NCI-H524 treated with DMSO at 0.1 percent for 48 hours (cell line): ENCODE measurements around the gene GPR35.
"Not testable (repeated sequence)": the region's sequence is repeated elsewhere in the genome, so short reads cannot be mapped to it uniquely, and the experiment has no call there.

Experiments used
- DNase-seq: peaks from one replicate; lab custom pipeline; 2025; lab: John Stamatoyannopoulos, UW

The GPR35 gene

DNA sequence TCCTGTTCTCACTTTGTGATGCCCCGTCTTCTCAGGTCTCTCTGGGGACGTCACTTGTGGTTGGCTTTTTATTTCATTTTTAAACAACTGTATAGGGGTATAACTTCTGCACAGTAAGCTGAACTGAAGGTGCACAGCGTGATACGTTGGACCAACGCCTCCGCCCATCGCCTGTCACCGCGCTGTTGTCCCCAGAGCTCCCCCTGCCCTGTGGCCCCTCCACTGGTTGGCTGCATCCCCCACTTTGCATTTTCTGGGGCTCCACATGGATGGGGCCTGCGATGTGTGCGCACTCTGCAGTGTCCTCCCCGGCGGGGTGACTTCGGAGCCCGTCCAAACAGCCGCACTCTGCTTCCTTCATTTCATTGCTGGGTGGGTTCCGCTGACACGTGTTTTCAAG lies 14.3 kb downstream of the GPR35 start:
- DNase-seq, result no peak

DNA sequence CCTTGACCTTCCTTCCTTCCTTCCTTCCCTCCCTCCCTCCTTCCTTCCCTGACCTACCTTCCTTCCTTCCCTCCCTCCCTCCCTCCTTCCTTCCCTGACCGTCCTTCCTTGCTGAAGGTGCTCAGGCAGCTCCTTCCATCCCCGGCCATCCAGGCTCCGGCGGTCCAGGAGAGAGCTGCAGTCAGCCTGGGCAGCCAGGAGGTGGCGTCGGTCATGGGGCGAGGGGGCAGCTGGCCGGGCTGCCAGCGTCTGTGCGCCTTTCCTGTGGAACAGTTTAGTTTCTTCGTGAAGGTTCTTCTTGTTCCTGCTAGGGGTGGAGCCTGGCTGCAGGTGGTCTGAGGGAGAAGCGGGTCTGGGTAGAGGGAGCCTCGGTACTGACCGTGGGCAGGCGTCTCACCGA lies 15.7 kb downstream of the GPR35 start:
- DNase-seq, result no peak

DNA sequence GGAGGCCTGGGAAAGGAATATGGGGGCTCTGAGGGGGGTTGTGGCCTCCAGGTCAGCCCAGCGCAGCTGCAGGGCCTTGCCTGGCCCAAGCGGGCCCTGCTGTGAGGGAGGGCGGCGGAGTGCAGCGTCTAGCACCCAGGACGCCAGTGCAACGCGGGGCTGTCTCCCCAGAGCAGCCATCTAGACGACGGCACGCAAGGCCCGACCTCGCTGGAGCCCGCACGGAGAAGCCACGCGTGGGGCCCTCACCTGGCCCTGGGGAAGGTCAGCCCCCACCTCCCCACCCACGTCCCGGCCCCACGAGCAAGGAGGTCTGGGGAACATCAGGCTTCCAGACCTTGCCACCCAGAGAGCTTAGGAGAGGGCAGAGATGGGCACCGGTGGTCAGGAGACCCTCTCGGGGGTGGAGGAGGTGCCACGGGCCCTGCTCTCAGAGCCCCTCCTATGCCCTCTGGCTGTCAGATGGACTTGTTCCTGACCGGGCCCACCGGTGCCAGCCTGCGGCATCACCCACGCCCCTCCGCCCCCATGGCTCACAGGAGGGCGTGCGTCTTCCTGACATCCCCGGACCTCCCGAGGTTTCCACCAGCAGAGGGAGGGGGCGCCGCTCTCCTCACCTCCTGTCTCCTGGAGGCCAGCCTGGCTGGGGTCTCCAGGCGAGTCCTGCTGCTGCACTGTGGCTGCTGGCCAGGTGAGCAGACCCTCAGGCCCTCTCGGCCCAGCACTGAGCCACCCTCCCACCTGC lies 17.0 kb downstream of the GPR35 start:
- no peak for DNase-seq

DNA sequence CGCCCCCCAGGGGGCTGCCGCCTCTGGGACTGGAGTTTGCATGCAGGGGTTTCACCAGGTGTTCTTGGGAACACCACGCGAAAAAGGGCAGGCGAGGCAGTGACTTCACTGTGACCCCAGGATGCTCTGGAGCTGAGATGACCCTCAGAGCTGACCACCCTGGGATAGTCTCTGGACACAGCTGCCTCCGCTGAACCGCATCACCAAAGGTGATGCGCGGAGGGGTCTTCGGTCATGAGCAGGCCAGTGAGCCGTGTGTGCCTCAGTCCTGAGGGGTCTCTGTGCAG lies 17.5 kb downstream of the GPR35 start:
- no peak for DNase-seq

DNA sequence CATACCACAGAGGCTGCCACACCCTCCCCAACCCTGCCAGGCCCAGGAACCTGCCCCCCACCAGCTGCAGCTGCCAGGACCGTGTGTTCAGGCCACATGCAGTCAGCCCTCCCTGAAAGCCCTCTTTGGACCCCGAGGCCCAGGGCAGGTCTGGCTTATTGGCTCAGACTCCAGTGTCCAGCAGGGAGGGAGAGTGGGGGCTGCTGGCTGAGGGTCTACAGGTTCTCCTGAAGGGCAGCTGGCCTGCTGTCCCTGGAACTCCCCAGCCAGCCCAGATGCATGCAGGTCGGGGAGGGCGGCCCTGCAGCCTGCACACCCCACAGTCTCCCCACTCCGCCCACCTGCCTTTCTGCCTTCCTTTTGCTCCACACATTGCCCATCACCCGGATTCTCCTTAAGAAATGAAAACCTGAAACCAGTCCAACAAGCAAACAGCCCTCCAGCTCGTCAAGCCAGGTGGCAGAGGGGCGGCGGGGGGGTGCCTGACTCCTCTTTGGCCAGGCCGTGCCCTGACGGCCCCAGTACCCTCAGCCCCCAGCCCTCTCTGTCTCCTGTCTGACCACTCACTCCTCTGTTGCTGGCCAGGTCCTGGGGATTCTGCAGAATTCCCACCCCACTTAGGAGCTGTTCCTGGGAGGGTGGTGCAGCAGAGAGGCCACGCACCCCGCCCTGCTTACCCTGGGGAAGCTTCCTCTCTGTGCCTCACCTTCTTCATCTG lies 18.0 kb downstream of the GPR35 start:
- no peak for DNase-seq

DNA sequence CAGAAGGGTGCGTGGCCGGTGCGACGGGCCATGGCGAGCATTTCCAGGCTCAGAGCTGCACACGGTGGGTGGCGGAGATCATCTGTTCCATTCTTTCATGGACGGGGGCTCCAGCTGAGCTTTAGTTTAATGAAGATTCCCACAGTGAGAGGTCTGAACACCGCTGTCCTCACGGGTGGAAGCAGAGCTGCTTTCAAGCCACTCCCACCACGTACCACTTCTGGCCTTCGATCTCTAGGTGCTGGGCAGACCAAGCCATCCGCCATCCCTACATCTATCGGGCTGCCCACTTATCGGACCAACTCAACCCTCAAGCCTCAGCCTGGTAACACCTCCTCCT lies 18.5 kb downstream of the GPR35 start:
- no peak for DNase-seq

DNA sequence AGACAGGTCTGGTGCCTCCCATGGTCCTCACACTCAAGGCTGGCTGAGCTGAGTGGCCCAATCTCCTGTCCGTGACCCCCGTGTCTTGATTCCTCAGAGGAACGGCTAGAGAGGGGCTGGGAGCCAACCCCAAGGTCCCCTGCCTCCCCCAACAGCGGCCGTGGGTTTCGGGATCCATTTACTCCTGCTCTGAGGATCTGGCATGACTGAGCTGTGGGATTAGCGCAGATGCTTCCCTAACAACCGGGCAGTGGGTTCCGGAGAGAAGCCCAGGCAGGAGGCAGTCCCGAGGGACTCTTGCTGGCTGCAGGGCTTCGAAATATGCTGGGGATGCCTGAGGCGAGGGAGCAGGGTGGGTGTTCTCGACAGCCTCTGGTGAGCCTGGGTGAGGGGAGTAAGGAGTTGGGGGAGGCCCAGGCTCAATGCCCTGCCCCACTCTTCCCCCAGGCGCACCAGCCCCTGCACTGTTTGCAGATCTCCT lies 18.9 kb downstream of the GPR35 start:
- no peak for DNase-seq

DNA sequence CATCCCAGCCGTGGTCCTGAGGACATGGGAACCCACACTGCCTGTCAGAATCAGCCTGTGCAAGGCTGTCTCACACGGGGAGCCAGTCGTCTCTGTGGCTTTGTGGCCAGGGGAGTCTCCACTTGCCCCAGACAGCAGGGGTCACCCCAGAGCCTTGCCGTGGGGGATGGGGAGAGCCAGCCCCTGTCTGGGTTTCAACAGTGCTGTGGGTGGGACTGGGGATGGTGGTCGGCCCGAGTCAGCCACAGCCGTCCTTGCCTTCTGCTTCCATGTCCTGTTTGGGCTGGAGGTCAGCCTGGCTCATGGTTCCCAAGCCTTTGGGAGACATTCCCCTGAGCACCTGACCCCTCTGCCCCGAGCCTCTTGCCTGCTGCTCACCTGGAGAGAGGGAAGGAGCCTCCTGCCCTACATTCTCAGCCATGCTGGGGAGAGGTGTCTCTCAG lies 19.6 kb downstream of the GPR35 start:
- DNase-seq, result no peak

DNA sequence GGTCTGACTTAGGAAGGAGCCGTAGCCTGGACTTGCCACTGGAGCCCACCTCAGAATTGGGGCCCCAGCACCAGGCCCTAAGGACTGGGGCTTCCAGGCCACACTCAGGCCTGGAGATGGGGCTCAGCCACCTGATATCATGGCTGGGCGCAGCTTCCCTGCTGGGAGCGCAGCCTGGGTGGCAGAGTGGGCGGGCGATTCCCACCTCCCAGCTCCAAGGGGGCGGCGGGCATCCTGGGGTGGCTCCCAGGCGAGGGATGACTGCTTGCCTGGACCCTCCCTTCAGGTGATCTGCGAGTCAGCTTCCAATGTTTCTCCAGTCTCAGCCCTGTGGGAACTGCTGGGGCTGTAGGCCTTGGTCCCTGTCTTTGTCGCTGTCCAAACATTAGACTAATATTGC lies 20.1 kb downstream of the GPR35 start:
- DNase-seq, result no peak

DNA sequence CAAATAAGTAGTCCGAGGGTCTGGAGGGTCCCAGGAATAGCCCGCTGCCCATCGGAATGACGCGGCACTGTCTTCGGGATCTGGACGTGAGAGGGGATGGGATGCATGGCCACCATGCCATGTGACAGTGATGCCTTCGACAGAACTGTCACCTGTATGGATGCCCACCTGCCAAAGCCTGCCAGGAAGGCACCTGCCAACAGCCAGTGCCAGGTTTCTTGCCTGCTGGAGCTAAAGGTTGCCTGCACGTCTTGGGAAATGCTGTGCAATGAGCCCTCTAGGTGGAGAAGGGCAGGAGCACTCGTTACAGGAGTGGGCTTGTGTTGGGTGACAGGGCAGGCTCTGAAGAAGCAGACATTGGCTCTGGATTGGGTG lies 20.5 kb downstream of the GPR35 start:
- DNase-seq, result no peak

DNA sequence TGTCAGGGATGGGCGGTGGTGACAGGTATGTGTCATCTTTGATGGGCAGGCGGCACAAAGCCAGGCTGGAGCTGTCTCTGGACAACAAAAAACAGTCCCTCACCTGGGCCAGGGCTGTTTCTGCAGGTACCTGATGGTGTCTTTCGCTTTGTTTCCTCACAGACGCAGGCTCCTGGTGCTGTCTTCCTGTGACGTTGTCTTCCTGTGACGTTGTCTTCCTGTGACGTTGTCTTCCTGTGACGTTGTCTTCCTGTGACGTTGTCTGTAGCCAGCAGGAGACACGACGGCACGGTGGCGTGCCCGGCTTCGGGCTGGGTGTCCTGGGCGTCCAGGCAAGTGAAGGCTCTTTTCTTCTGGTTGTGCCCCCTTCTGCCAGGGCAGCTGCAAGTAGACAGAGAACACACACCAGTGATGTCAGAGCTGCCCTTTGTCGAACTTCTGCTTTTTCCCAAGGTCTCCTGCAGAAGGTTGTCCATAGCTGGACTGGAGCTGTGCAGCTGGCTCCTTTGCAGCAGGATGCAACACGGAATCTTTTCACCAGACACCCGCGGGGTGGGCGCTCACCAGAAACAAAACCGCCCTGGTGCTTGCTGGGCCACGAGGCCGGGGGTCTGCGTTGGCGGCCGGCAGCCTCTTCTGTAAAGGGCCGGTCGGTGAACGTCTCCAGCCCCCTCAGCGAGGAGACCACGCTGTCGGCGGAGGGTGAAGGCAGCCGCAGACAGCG lies 21.1 kb downstream of the GPR35 start:
- DNase-seq, result no peak

DNA sequence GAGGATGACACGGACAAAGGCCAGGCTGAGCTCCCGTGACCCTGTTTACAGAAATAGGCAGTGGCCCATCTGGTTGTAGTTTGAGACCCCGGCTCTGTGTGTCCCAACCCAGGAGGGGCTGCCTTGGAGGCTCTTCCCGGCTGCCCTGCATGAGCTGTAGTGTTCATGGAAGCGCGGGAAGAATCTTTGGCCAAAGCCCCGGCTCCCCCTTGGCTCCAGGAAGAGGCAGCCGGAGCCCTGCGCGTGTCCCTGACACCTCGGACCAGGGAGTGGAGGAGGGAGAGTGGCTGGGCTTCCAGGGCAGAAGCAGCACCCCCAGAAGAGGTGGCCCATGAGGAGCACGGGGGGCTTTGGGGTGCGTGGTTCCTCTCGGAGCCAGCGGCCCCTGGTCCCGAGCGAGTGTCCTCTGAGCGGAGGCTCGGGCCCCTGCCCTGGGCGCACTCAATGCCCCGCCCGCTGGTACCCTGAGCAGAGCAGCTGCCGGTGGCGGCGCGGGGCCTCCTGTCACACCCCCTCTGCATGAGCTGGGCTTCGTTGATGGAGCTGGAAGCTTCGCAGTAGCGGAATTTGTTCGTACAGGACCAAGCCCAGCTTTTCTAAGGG lies 21.7 kb downstream of the GPR35 start:
- no peak for DNase-seq

DNA sequence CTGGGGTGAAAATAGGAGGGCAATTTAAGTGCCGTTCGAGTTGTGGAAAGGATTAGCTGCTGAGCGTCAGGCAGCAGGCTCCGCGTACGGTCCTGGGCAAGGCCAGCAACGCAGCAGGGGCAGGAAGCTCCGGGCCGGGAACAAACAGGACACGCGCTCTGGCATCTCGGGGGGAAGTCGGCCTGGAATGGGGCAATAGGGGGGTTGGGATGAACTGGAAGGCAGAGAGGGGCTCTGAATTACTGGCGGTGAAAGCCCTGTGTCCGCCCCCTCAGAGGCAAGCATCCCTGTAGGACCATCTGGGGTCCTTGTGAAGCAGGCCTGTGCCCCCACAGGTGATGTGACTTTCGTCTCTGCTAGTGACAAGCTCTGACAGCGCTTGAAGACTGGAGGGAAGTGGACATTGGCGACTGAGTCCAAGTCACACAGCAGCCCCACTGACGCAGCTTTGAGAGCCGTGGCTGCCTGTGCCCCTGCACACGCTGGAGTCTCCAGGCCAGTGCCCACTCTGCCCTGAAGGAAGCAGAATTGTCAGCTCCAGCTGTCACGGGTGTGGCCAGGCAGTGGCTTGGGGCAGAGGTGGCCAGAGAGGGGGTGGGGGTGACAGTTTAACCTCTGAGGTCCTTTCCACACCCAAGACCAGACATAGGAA lies 22.3 kb downstream of the GPR35 start:
- no peak for DNase-seq

DNA sequence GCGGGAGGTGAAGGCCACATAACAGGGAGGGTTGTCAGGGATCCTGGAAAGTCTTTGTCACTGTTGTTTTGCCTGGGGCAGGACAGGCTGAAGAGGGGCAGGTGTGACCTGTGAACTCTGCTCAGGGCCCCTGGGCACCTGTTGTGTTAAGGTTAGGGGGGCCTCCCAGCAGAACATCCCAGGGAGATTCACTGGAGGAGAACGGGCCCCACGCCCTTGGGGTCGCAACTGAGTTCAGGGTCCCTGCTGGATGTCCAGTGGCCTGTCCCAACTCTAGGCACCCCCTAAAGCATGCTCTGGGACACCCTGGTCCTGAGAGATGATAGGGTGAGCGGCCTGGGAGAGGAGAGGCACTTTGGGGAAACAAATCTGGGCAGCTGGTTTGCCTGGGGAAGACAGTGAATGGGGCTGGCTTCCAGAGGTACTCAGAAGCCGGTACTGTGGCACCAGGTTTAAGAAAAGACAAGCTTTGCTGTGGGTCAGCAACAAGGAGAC lies 22.9 kb downstream of the GPR35 start:
- DNase-seq, result no peak

DNA sequence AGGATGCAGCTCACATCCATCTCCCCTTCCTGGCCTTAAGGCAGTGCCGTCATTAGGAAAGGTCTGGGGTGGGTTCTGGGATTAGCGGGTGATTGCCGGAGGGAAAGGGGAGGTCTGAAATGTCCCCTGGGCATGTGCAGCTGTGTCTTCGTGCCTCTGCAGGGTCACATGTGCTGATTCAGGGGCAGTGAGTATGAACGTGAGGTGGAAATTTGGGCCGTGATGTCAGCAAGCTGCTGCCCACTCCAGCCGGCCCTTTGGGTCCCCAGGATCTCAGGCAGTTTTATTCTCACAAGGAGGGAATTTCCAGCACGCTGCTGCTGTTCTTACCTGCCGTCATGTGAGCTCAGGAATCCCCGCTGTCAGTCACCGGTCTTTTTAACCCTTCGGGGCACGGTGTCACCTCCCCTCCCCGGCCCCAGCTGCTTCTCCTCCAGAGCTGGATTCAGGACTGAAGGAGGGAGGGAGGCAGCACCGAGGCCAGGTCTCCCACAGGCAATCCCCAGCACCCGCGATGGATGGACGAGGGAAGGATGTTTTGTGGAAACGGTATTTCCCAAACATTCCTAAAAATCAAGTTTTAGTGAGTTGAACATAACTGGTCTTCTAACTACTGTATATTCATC lies 23.5 kb downstream of the GPR35 start:
- no peak for DNase-seq

DNA sequence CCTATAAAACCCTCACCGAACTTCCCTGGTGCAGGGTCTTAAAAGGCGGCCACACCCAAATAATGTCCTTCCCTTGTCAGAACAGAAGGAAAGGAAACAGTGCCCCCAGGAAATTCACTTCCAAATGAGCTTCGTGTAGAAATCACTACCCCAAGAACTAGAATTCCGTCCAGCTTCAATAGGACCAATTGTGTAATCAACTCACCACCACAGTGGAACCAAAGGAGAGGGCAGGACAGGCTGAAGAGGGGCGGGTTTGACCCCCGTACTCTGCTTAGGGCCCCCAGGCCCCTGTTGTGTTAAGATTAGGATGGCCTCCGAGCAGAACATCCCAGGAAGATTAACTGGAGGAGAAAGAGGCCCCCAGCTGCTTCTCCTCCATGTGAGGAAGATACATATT lies 24.1 kb downstream of the GPR35 start:
- DNase-seq, result no peak

DNA sequence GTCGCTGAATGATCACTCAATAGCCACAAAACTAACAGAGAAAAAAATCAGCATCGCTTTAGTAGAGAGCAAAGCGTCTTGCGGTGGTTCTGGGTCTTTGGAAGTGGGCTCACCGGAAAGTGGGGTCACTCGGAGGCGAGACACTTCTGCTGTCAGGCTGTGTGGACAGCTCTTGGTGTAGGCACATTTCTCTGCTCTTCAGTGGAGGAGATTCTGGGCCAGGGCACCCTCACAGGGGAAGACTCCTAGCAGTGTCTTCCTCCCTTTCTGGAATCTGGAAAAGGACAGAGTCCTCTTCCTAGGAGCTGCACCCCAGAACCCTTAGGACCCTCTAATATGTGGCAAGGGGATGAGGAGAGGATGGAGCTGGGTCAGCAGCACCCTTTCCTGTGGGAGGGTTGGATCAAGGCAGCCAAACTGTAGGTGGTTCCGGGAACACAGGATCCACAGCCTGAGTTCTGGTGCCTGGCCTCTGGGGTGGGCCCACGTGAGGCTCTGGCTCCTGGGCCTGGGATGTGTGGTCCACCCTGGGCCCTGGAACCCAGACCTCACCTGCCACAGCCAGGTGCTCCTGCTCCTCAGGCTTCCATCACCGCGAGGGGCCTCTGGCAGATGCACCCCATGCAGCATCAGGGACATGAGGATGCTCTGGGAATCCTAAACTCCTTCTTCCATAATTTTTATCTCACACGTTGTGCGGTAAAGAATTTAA lies 25.1 kb downstream of the GPR35 start:
- no peak for DNase-seq

DNA sequence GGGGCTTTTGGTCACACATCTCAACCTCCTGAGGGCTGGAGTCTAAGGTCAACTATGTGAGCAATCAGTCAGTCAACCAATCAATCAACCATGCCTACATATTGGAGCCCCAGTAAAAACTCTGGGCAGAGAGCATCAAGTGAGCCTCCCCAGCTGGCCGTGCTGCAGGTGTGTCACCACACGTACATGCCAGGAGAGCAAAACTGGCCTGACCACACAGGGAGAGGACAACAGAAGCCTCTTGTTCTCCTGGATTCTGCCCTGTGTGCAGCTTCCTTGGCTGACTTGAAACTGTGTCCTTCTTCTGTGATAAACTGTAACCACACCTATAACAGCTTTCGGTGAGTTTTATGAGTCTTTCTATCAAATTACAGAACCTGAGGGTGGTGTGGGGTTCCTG lies 25.9 kb downstream of the GPR35 start:
- DNase-seq, result no peak

DNA sequence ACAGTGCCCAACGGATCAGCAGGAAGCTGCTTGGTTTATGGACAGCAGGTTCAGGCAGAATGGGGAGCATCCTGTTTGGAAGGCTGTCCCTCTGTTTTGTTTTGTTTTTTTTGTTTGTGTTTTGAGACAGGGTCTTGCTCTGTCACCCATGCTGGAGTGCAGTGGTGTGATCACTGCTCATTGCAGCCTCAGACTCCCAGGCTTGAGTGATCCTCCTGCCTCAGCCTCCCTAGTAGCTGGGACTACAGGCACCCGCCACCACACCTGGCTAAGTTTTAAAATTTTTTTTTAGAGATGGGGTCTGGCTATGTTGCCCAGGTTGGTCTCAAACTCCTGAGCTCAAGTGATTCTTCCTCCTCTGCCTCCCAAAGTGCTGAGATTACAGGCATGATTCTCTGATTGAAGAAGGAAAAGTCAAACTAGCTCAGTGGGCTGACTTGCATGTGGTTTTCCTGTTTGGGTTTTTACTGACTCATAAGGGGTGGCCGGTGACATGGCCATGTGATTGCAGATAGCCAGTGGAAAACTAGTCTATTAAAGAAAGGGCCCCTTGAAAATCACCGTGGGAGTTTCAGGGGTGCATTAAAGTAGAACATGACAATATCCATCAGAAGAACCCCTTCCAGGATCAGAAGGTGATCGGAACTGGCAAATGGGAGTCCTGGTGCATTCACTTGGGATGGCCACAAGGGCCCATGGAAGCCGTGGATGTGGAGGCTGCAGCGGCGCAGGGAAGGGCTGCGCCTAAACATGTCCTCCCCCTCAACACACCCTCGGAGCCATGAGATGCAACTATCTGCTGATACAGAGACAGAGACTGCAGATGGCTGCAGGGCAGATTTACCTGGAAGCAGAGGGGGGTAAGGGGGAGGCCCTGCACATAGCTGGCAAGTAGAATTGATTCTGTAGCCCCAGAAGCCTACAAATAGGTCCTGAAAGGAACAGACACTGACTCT lies 30.9 kb downstream of the GPR35 start:
- no peak for DNase-seq

DNA sequence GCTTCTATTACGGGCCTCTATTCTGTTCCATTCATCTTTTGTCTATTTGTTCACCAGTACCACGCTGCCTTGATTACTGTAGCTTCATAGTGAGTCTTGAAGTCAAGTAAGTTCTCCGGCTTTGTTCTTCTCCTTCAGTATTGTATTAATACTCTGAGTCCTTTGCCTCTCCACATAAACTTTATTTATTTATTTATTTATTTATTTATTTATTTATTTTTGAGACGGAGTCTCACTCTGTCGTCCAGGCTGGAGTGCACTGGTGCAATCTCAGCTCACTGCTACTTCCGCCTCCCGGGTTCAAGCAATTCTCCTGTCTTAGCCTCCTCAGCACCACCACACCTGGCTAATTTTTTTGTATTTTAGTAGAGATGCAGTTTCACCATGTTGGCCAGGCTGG lies 34.6 kb downstream of the GPR35 start:
- not testable (repeated sequence) for DNase-seq
